Effector CD8-positive, alpha-beta T cell (primary cell): ENCODE measurements around the gene SLC34A2.
"Not testable (repeated sequence)": the region's sequence is repeated elsewhere in the genome, so short reads cannot be mapped to it uniquely, and the experiment has no call there.

ENCODE experiments used
- DNase-seq: peaks from one replicate; lab custom pipeline; 2025; lab: John Stamatoyannopoulos, UW
- total RNA-seq, 4 experiments: gene quantifications; one replicate each; lab custom pipeline; 2026; lab: John Stamatoyannopoulos, UW

The SLC34A2 gene
- 0 reads per million in 4 experiments for total RNA-seq

DNA sequence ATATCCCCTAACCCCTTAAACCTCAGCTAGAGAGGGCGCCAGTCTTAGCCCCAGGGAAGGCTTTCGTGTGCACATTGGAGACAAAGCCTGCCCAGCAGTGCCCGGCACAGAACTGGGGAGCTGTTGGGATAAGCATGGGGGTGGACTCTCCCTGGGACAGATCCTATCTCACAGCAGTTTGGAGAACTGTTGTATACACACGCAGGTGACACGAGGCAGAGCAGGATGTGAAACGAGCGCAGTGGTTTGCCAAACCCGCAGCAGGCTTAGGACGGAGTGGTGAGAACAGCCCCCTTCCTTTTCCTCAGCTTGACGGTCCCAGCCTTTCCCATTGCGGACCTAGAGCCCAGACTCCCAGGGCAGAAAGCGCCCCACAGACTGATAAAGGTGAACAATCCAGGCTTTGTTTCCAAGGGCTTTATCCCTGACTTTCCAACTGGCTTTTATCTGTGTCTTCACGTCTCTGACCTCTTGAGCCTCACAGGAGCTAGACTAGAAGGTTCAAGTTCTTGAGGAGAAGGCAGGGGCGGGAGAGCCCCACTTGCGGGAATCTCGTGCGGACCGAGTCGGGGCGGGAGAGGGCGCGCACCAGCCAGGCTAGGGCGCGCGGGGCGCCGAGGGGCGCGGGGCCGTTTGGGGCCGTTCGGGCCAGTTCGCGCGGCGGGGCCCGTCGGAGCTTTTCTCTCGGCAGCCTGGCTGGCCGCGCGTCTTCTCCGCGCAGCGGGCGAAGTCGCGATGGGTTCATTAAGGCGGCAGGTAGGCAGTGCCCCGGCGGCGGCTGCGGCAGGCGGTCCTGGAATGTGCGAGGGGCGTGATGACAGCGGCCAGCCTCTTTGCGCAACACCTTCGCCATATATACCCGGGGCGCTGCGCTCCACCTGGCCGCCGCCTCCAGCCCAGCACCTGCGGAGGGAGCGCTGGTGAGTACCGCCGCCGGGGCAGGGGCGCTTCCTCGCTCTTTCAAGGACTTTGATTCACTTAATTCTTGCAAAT, at the start of gene SLC34A2:
SLC34A2 (plus strand) TSS at position 881 of the 993 bp plus-strand sequence. CDS start 6,650 bp downstream, outside the sequence.
- no peak for DNase-seq

- no peak for DNase-seq
Measured at GRCh38 chr4:25608644-25609043, 47.0 kb upstream of the SLC34A2 start.

DNA sequence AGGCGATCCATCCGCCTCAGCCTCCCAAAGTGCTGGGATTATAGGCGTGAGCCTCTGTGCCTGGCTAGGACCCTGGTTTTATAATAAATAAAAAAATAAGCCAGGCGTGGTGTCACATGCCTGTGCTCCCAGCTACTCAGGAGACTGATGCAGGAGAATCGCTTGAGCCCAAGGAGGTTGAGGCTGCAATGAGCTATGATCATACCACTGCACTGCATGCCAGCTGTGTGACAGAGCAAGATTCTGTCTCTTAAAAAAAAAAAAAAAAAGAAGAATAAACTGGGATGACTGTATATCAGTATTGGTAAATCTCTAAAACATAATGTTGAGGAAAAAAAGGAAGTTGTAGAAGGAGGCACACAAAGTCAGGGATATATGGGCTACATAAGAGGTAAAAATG, 45.7 kb upstream of the SLC34A2 start:
- DNase-seq, result no peak

DNA sequence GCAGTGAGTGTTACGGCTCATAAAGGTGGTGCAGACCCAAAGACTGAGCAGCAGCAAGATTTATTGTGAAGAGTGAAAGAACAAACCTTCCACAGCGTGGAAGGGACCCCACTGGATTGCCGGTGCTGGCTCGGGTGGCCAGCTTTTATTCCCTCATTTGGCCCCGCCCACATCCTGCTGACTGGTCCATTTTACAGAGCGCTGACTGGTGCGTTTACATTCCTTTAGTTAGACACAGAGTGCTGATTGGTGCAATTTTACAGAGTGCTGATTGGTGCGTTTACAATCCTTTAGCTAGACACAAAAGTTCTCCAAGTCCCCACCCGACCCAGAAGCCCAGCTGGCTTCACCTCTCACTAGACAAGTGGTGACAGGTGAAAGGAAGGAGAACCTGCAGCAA, 42.0 kb upstream of the SLC34A2 start:
- DNase-seq, result not testable (repeated sequence)

DNA sequence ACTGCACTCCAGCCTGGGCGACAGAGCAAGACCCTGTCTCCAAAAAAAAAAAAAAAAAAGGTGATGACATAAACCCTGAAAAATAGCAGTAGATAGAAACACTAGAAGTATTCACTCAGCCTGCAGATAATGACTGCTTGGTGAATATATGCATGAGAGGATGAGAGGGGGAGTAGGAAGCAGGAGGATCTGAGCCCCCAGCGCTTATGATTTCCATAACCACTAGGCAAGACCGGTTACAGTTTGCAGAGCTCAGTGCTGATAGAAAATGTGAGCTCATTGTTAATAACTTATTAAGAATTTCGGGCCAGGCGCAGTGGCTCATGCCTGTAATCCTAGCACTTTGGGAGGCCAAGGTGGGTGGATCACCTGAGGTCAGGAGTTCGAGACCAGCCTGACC, 40.8 kb upstream of the SLC34A2 start:
- no peak for DNase-seq

DNA sequence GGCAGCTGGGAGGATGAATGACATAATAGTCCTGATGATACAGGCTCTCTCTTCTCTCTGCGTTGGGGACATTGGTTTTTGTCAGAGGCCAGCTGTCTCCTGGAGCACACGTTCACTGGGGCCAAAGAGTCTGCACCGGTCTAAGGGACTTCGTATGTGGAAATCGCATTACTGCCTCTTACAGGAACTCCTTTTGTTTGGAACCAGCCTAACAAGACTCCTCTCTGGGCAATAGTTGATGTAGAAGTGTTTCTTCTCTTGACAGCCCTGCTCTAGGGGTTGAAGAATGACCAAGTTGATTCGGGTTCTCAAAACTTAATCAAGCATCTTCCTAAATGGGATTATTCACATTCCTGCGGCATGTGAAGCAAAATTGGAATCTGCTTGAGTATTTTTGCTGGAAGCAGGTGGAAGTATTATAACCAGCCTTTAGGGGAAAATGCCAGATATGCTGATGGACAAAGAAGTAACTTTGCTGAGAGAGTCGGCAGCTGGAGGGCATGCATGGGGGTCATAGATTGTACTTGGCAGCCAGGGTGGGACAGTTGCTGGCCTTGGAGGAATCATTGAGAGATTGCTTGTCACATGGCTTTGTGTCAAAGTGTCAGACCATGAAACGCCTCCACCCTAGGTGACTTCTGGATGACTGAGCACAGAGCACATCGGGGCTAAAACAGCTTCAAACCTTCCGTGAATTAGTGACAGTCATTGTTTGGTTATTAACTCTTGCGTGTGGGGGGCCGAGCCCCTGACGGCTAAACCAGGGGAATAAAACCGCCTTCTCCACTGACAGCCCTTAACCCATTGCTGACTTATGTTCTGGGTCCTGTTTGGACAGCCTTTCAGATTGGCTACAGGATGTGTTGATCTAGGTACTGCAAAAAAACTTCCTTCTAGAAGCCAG, 34.4 kb upstream of the SLC34A2 start:
- no peak for DNase-seq

DNA sequence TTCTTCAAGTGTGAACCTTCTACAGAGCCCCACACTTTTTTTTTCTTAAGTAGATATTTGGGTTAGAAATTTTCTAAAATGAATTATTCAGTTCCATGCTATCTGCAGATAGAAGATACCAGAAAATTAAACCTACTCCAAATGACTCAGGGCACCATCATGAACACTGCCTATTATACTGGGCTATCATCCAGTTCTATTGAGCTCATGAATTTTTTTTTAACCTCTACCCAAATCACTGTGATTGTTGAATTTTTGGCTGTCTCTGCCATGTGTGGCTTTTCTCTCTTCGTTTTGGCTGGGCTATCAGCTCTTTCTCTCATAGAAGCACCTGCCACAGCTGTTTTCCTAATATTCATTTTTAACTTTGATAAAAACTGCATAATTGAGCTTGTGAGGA, 31.0 kb upstream of the SLC34A2 start:
- DNase-seq, result no peak

GRCh38 chr4:25628451-25628850, 27.2 kb upstream of the SLC34A2 start:
- DNase-seq, result no peak

- DNase-seq, result no peak
Measured at GRCh38 chr4:25632135-25632534, 23.5 kb upstream of the SLC34A2 start.

DNA sequence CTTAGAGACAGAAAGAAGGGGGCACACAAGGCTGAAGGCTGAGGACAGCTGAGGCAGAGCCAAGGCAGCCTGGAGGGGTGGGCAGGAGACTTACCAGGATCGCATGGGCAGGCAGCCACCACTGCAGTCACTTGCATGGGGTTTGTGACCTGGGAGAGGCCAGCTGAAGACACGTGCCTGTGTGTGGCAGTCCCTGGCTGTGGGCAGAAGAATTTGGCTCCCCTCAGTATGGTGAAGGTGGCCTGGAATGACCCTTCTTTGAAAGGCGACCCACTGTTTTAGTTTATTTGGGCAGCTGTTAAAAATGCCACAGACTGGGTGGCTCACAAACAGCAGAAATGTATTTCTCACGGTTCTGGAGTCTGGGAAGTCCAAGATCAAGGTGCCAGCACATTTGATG, 22.1 kb upstream of the SLC34A2 start:
- no peak for DNase-seq

GRCh38 chr4:25635501-25635900, 20.1 kb upstream of the SLC34A2 start:
- no peak for DNase-seq

DNA sequence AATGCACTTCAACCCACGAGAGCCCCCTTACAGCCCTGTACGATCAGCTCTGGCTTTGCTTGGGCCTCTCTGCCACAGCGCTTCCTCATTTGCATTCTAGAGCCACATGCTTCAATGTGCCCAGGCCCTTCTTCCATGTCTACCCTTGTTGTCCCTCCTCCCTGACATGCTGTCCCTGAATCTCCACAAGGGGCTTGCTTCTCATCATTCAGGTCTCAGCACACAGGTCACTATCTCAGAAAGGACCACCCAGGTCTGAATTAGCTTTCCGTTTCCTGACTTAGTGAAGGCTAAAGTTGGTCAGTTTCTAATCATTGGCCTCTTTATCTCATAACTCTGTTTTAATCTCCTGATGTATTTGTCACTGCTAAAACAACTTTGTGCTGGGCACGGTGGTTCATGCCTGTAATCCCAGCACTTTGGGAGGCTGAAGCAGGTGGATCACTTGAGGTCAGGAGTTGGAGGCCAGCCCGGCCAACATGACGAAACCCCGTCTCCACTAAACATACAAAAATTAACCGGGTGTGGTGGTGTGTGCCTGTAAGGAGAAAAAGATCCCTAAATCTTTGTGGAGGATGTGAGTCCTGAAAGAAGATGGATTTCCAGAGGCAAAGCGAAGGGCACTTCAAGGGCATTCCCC, 17.9 kb upstream of the SLC34A2 start:
- no peak for DNase-seq

DNA sequence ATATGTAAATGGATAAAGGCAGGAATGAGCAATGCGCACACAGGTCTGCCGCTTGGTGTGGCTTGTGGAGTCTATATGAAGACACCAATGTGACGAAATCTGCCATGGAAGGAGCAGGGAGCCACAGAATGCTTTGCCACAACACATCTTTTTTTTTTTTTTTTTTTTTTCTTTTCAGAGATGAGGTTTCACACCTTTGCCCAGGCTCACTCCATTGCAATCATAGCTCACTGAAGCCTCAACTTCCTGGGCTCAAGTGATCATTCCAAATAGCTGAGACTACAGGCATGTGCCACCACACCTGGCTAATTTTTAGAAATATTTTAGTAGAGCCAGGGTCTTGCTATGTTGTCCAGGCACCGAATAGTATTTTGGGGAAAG, 17.4 kb upstream of the SLC34A2 start:
- no peak for DNase-seq

DNA sequence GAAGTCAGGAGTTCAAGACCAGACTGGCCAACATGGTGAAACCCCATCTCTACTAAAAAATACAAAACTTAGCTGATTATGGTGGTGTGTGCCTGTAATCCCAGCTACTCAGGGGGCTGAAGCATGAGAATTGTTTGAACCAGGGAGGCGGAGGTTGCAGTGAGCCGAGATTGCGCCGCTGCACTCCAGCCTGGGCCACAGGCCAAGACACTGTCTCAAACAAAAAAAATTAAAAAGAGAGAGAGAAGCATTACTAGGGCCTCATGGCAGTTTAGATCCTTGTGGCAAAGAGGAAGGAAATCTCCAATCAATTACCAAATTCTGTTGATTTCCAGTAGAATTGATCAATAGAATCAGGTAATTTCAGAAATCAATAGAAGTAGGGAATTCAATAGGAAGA, 16.8 kb upstream of the SLC34A2 start:
- DNase-seq, result no peak

- DNase-seq, result no peak
Measured at GRCh38 chr4:25650311-25650710, 5.3 kb upstream of the SLC34A2 start.

- no peak for DNase-seq
Measured at GRCh38 chr4:25651682-25652081, 4.0 kb upstream of the SLC34A2 start.

- DNase-seq, result no peak
Measured at GRCh38 chr4:25654031-25654970, 1.4 kb upstream of the SLC34A2 start.

DNA sequence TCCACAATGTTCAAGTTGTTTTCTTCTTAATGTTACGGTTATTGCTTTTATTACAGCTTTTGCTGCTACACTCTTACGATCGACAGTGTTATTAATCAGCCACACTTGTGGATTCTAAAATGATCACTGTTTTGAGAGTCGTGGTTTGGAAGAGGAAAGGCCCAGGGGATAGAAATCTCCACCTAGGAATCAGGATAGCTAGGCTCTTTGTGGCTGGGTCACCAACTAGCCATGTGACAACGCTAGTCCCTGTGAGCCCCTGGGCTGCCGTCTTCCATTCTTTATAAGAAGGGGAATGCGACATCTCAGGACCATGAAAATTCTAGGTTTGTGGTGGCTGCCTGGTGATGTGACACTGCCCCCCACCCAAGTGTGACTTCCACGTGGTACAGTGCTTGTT, 380 bp downstream of the SLC34A2 start:
- no peak for DNase-seq

DNA sequence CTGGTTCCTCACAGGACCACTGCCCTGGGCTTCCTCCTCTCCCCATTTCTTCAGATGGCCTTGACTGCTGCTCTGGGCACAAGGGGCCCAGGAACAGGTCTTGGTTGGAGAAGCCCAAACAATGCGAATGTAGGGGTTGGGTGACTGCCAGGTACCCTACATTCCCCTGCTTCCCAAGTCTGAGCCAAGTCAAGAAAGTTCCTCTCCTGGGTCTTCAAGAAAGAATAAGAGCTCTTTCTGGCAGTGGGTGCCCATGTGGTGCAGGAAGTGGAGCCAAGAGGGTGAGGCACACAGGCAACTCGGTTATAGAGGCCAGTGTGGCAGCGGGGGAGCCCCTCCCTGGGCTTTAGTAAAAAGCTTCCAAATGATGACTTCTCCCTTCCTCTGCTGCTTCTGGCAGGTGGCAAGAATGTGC, 2.7 kb downstream of the SLC34A2 start:
- DNase-seq, result no peak

GRCh38 chr4:25658777-25659176, 3.1 kb downstream of the SLC34A2 start:
- DNase-seq, result no peak

DNA sequence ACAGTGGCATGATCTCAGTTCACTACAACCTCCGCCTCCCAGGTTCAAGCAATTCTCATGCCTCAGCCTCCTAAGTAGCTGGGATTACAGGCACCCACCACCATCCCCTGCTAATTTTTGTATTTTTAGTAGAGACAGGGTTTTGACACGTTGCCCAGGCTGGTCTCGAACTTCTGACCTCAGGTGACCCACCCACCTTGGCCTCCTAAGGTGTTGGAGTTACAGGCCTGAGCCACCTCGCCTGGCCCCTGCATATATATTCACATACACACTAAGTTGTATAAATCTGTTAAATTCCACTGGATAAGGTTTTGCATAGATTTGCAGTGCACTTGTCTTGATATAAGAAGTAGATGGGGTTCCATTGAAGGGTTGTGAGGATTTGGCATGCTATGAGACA, 5.8 kb downstream of the SLC34A2 start:
- not testable (repeated sequence) for DNase-seq
